HG03439 (cell line): Measurements from ENCODE around the gene SYT3.
"Not testable (repeated sequence)": the region's sequence is repeated elsewhere in the genome, so short reads cannot be mapped to it uniquely, and the experiment has no call there.

Source experiments
- ATAC-seq: cut with Tn5 transposase; IDR thresholded peaks from one replicate; pipeline ENCODE4 v1.9.1; 2021; ENCODE audit warnings: mild to moderate bottlenecking, moderate library complexity; ENCODE audit not compliant: unreplicated experiment

Gene SYT3

GRCh38 chr19:50640368-50640767 is 687 bp upstream of the SYT3 start:
- ATAC-seq, result no peak

GRCh38 chr19:50638600-50638999 is 1.1 kb downstream of the SYT3 start:
- no peak for ATAC-seq

- ATAC-seq, result no peak
Measured at GRCh38 chr19:50636317-50637085, 3.2 kb downstream of the SYT3 start.

- no peak for ATAC-seq
Measured at GRCh38 chr19:50633973-50634372, 5.7 kb downstream of the SYT3 start.

- ATAC-seq, result no peak
Measured at GRCh38 chr19:50633359-50633758, 6.3 kb downstream of the SYT3 start.

GRCh38 chr19:50632151-50632835 is 7.4 kb downstream of the SYT3 start:
- no peak for ATAC-seq

GRCh38 chr19:50629801-50630200 is 9.9 kb downstream of the SYT3 start:
- no peak for ATAC-seq

- ATAC-seq, result no peak
Measured at GRCh38 chr19:50629194-50629593, 10.5 kb downstream of the SYT3 start.

- no peak for ATAC-seq
Measured at GRCh38 chr19:50628551-50628950, 11.1 kb downstream of the SYT3 start.

- ATAC-seq, result no peak
Measured at GRCh38 chr19:50628146-50628545, 11.5 kb downstream of the SYT3 start.

GRCh38 chr19:50626795-50627194 is 12.9 kb downstream of the SYT3 start:
- ATAC-seq, result no peak

- ATAC-seq, result no peak
Measured at GRCh38 chr19:50626011-50626410, 13.7 kb downstream of the SYT3 start.

GRCh38 chr19:50624949-50625600 is 14.6 kb downstream of the SYT3 start:
- ATAC-seq, result no peak

GRCh38 chr19:50620394-50620906 is 19.2 kb downstream of the SYT3 start:
- not testable (repeated sequence) for ATAC-seq

- not testable (repeated sequence) for ATAC-seq
Measured at GRCh38 chr19:50619184-50619583, 20.5 kb downstream of the SYT3 start.

GRCh38 chr19:50618379-50618778 is 21.3 kb downstream of the SYT3 start:
- ATAC-seq, result not testable (repeated sequence)

GRCh38 chr19:50612504-50613404 is 26.9 kb downstream of the SYT3 start:
- not testable (repeated sequence) for ATAC-seq

- ATAC-seq, result no peak
Measured at GRCh38 chr19:50607874-50608785, 31.6 kb downstream of the SYT3 start.

GRCh38 chr19:50607388-50607787 is 32.3 kb downstream of the SYT3 start:
- no peak for ATAC-seq
